NCI-H2107 treated with DMSO at 0.1 percent for 48 hours (cell line): ENCODE measurements around the gene ERFL.

Experiments
- DNase-seq: peaks from one replicate; lab custom pipeline; 2025; ENCODE audit not compliant: unreplicated experiment; lab: John Stamatoyannopoulos, UW

The ERFL gene

GRCh38 chr19:41901707-41902360 is 26.4 kb downstream of the ERFL start:
- DNase-seq = no peak

GRCh38 chr19:41898235-41898634 is 30.0 kb downstream of the ERFL start:
- DNase-seq = no peak

DNA sequence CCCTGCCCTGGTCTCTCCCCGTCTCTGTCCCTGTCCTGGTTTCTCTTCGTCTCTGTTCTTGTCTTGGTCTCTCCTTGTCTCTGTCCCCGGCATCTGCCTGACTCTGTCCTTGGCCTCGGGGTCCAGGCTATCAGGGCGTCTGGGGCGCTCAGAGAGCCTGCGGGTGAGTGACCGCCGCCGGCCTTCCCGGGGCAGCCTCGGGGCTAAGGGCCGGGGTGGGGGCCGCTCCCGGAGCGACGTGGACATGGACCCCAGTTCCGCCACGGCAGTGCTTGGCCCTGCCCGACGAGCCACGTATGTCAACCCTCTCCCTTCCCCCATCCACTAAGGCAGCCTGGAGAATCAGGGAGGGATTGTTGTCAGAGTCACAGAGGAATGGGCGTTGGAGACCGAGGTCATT is 30.4 kb downstream of the ERFL start:
- DNase-seq = no peak

- DNase-seq = no peak
Measured at GRCh38 chr19:41897181-41897580, 31.1 kb downstream of the ERFL start.

- no peak for DNase-seq
Measured at GRCh38 chr19:41896581-41896942, 31.7 kb downstream of the ERFL start.

- DNase-seq = no peak
Measured at GRCh38 chr19:41895745-41896580, 32.3 kb downstream of the ERFL start.

- no peak for DNase-seq
Measured at GRCh38 chr19:41894350-41894749, 33.9 kb downstream of the ERFL start.

DNA sequence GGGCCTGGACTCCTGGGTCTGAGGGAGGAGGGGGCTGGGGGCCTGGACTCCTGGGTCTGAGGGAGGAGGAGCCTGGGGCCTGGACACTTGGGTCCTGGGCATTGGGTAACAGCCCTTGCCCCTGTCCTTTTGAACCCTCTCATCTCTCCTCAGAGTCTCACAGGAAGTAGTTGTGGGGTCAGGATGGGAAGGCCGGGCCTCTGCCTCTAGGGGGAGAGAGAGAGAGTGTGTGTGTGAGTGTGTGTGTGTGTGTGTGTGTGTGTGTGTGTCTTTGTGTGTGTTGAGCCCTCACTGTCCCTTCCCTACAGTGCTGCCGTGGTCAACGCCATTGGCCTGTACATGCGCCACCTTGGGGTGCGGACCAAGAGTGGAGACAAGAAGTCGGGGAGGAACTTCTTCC is 34.4 kb downstream of the ERFL start:
- DNase-seq = no peak

DNA sequence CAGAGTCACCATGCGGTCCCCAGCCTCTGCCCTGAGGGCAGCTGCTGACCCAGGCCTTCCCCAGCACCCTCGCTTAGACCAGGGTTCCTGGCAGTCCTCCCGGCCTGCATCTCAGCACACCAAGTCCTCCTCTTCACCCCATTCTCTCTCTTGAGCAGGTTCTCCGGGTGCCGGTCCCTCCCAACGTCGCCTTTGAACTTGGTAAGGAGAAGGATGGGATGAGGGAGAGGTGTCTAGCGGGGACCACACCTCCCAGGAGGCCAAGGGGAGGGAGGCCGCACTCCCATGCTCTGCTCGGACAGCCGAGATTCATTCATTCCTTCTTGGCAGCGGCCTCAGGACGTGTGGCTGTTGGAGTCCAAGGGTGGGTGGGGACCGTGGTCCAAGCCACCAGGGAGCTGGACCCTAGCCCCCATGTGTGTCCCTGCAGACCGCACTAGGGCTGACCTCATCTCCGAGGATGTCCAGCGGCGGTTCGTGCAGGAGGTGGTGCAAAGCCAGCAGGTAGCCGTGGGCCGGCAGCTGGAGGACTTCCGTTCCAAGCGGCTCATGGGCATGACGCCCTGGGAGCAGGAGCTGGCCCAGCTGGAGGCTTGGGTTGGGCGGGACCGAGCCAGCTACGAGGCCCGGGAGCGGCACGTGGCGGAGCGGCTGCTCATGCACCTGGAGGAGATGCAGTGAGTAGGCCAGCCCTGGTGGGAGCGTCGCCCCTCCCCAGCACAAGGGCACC is 35.9 kb downstream of the ERFL start:
- no peak for DNase-seq

- no peak for DNase-seq
Measured at GRCh38 chr19:41890936-41891335, 37.3 kb downstream of the ERFL start.

GRCh38 chr19:41889896-41890295 is 38.4 kb downstream of the ERFL start:
- DNase-seq = no peak

DNA sequence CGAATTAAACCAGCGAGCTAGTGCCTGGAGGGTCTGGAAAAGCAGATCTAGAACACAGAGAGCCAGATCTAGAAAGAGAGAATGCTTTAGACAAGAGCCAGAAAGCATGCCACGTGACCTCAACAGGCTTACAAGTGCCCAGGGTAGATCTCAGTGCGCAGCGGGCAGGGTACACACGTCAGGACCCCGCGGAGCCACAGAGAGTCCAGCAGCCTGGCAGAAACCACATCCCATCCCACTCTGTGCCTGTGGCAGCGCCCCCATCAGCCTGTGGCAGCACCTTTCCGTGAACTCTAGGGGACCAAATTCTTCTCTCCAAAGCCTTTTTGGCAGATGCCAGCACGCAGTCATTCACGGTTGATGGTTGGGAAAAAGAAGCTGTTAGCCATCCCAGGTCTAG is 39.3 kb downstream of the ERFL start:
- DNase-seq = no peak

- peak; percentile 70 for DNase-seq
Measured at GRCh38 chr19:41887711-41888382, 40.4 kb downstream of the ERFL start.

DNA sequence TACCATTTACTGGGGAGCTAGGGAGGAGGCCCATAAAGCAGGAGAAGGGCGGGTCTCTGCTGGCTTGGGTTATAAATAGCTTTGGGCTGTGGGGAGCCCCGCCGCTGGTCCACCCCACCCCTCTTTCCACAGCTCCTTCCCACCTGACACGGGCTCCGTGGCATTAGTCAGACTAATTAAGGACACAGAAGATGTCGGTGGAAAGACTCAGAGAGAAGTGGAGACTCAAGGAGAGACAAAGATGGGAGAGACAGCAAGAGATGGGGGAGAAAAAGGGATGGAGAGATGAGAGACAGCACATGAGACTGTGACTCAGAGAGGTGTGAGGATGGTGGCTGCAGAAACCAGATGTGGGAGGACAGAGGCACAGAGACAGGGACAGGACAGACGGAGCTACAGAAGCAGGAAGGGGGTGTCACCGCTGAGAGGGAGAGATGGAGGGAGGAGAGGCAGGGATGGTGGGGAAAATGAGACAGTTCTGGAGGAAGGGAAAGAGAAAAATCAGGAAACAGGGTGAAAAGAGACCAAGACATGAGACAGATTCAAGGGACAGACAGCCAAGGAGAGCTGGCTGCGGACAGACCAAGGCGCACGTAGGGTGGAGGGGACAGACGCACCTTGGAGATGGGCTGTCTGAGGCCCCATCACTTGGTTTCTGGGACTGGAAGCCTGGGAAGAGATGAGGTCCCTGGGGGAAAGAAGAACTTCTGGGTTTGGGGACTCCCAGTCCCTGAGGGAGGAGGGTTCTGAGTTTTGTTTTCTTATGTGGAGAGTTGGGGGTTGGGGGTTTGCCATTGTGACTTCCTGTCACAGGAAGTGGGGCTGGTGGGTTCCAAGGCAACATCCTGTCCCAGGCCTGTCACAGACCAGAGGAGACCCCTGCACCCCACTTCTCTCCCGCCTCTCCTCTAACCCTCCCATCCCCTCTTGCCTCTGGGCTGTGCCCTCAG is 41.2 kb downstream of the ERFL start:
- DNase-seq = no peak

GRCh38 chr19:41883821-41884733 is 44.2 kb downstream of the ERFL start:
- DNase-seq = peak; percentile 93

DNA sequence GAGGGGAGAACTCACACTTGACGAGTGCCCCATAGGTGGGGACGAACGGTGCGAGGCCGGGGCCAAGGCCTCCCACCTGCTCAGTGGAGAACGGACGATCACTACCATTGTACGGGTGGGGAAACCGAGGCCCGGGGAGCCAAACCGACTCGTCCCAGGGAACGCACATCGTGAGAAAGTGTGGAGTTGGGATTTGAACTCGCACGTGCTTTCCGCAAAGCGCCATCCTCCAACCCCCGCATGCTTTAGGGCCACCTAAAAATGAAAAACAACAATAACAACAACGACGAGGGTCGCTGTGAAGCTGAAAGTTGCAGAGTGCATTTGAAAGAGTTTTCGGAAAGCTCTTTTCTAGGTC is 44.8 kb downstream of the ERFL start:
- no peak for DNase-seq

GRCh38 chr19:41882568-41883462 is 45.4 kb downstream of the ERFL start, which contains the start of gene ARHGEF1:
Gene ARHGEF1 (plus strand): TSS chr19:41883184. CDS start chr19:41888083, 4,899 bp downstream.
- no peak for DNase-seq

- DNase-seq = no peak
Measured at GRCh38 chr19:41880329-41880708, 47.9 kb downstream of the ERFL start.
